Loucy (cell line): ENCODE data around the gene FBXO31.

Source experiments
- CTCF ChIP-seq: fragments of 200-600 bp; sonication (generic); conservative IDR thresholded peaks from 2 replicates; pipeline ENCODE4 v1.5.1; 2014; ENCODE audit warnings: mild to moderate bottlenecking, antibody characterized with exemption, low read length
- EZH2phosphoT487 ChIP-seq: fragments of 200-600 bp; IDR thresholded peaks from 2 replicates; pipeline ENCODE4 v1.6.1; 2018; ENCODE audit warnings: antibody characterized with exemption, mild to moderate bottlenecking, moderate library complexity, borderline replicate concordance

GRCh38 chr16:87375426-87376135, 8.0 kb downstream of the FBXO31 start:
- TF ChIP-seq CTCF (no peak), EZH2phosphoT487 (no peak)
